Vagina (tissue), 2 donors: ENCODE measurements around the gene PDE12.

Experiments
- POLR2A ChIP-seq, 2 donors: fragments of 450-650 bp; IDR thresholded peaks; one replicate each; pipeline ENCODE4 v1.6.1; 2017; ENCODE audit warnings: antibody characterized with exemption in 2 of 2, mild to moderate bottlenecking in 2 of 2, moderate library complexity in 2 of 2
- TF ChIP-seq, protein P1 (sequence below), 3 experiments: fragments of 450-650 bp in 2 of 3; fragments of 200-600 bp in 1 of 3; sonication (generic) in 1 of 3; IDR thresholded peaks; one replicate each; pipeline ENCODE4 v1.5.1; 2017 to 2019; ENCODE audit warnings: antibody characterized with exemption in 3 of 3, mild to moderate bottlenecking in 2 of 3, moderate library complexity in 2 of 3

DNA sequence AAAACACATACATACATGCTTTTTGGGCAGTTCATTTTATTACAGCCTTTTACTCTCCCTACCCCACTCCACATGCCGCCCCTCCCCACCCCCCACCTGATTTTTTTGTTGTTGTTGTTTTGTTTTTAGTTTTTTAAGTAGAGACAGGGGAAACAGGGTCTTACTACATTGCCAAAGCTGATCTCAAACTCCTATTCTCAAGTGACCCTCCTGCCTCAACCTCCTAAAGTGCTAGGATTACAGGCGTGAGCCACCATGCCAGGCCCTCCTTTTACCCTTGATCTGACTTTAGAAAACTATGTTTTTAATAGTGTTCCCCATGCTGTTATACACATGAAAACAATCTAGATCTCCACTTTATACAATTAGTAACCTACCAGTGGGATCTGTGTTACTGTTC lies 14.8 kb downstream of the PDE12 start:
- TF ChIP-seq, protein P1, sequence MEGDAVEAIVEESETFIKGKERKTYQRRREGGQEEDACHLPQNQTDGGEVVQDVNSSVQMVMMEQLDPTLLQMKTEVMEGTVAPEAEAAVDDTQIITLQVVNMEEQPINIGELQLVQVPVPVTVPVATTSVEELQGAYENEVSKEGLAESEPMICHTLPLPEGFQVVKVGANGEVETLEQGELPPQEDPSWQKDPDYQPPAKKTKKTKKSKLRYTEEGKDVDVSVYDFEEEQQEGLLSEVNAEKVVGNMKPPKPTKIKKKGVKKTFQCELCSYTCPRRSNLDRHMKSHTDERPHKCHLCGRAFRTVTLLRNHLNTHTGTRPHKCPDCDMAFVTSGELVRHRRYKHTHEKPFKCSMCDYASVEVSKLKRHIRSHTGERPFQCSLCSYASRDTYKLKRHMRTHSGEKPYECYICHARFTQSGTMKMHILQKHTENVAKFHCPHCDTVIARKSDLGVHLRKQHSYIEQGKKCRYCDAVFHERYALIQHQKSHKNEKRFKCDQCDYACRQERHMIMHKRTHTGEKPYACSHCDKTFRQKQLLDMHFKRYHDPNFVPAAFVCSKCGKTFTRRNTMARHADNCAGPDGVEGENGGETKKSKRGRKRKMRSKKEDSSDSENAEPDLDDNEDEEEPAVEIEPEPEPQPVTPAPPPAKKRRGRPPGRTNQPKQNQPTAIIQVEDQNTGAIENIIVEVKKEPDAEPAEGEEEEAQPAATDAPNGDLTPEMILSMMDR (IDR thresholded peaks at IDR 0.05): no peak
- TF ChIP-seq POLR2A (IDR thresholded peaks at IDR 0.05): no peak
